Measurements from ENCODE around the gene FDPS. TPM values are rescaled to one million over a fixed set of nuclear protein-coding genes. Genes with fewer than 3 reads are reported as not detected.

FDPS gene
- polyA plus RNA-seq, 1 experiment, result 126 TPM

GRCh38 chr1:155329980-155330598 is 21.4 kb downstream of the FDPS start:
- POLR2A ChIA-PET, result no interaction called here
- DNase-seq (ENCODE audit: low read depth), result no peak
- CTCF ChIA-PET, result no interaction called here
- H3K36me3 ChIP-seq (ENCODE audit: control insufficient read depth, insufficient read depth, low read length), result peaks cover 16% of the 10 kb centered on the region
- no peaks in the 10 kb centered on the region for H3K27me3 ChIP-seq (ENCODE audit: control insufficient read depth, insufficient read depth, low read length)
- no peak overlapping the region for H3K4me3 ChIP-seq (ENCODE audit: low read depth, low read length)
- TF ChIP-seq CTCF (IDR thresholded peaks at IDR 0.05; ENCODE audit: insufficient read depth, low read depth, low read length), result no peak

GRCh38 chr1:155334962-155335361 is 26.3 kb downstream of the FDPS start:
- no peak for TF ChIP-seq CTCF (IDR thresholded peaks at IDR 0.05; ENCODE audit: insufficient read depth, low read depth, low read length)
- POLR2A ChIA-PET, result no interaction called here
- Histone ChIP-seq H3K27me3 (ENCODE audit: control insufficient read depth, insufficient read depth, low read length) (no peaks in the 10 kb centered on the region), H3K4me3 (ENCODE audit: low read depth, low read length) (no peak overlapping the region), H3K36me3 (ENCODE audit: control insufficient read depth, insufficient read depth, low read length) (peaks cover 25% of the 10 kb centered on the region)
- no peak for DNase-seq (ENCODE audit: low read depth)
- CTCF ChIA-PET, result interaction anchor here (1.2 to 1.7 kb wide), 3 partner anchors 10 to 84 kb away, joined by 3 to 8 read pairs (median 3); no protein-coding TSS in a partner anchor

DNA sequence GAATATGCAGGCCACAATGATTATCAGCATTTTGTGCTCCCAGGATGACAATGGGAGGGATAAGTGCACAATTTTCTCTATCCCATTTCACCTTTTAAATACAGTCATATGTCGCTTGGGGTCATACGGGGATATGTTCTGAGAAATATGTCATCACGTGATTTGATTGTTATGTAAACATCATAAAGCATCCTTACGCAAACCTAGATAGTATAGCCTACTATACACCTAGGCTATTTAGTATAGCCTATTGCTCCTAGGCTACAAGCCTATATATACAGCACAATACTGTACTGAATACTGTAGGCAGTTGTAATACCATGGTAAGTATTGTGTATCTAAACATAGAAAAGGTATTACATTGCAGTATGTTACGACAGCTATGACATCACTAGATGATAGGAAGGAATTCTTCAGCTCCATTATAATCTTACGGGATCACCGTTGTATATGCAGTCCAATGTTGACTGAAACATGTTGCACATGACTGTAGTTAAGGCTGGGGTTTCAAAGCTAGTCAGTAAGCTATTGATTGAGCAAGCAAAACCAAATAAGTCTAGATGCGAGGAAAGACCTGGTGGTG is 30.9 kb downstream of the FDPS start:
- no peak overlapping the region for H3K4me3 ChIP-seq (ENCODE audit: low read depth, low read length)
- ChIA-PET POLR2A (no interaction called here), CTCF (interaction anchor here (0.7 to 1.5 kb wide), 3 partner anchors 15 to 63 kb away, joined by 3 to 8 read pairs (median 3); no protein-coding TSS in a partner anchor)
- H3K36me3 ChIP-seq (ENCODE audit: control insufficient read depth, insufficient read depth, low read length), result peaks cover 23% of the 10 kb centered on the region
- no peak for DNase-seq (ENCODE audit: low read depth)
- no peaks in the 10 kb centered on the region for H3K27me3 ChIP-seq (ENCODE audit: control insufficient read depth, insufficient read depth, low read length)
- no peak for TF ChIP-seq CTCF (IDR thresholded peaks at IDR 0.05; ENCODE audit: insufficient read depth, low read depth, low read length)

- CTCF ChIA-PET, result interaction anchor here (0.6 to 1.4 kb wide), 2 partner anchors 18 to 770 kb away, joined by 3 to 7 read pairs; no protein-coding TSS in a partner anchor
- POLR2A ChIA-PET, result no interaction called here
- H3K36me3 ChIP-seq (ENCODE audit: control insufficient read depth, insufficient read depth, low read length), result peaks cover 24% of the 10 kb centered on the region
- no peak overlapping the region for H3K4me3 ChIP-seq (ENCODE audit: low read depth, low read length)
- no peak for TF ChIP-seq CTCF (IDR thresholded peaks at IDR 0.05; ENCODE audit: insufficient read depth, low read depth, low read length)
- H3K27me3 ChIP-seq (ENCODE audit: control insufficient read depth, insufficient read depth, low read length), result no peaks in the 10 kb centered on the region
- DNase-seq (ENCODE audit: low read depth), result no peak
Observed at GRCh38 chr1:155342842-155343241, 34.2 kb downstream of the FDPS start.

GRCh38 chr1:155352631-155353030 is 44.0 kb downstream of the FDPS start:
- Histone ChIP-seq H3K36me3 (ENCODE audit: control insufficient read depth, insufficient read depth, low read length) (peaks cover 8% of the 10 kb centered on the region), H3K4me3 (ENCODE audit: low read depth, low read length) (no peak overlapping the region), H3K27me3 (ENCODE audit: control insufficient read depth, insufficient read depth, low read length) (no peaks in the 10 kb centered on the region)
- no peak for TF ChIP-seq CTCF (IDR thresholded peaks at IDR 0.05; ENCODE audit: insufficient read depth, low read depth, low read length)
- DNase-seq (ENCODE audit: low read depth), result no peak
- ChIA-PET CTCF (interaction anchor here (0.6 to 0.8 kb wide), 2 partner anchors 39 to 59 kb away, joined by 3 read pairs; no protein-coding TSS in a partner anchor), POLR2A (no interaction called here)

Measured in BJ (cell line).